ENCODE data around the gene C5orf58. TPM values are rescaled to one million over a fixed set of nuclear protein-coding genes. Genes with fewer than 3 reads are reported as not detected.

C5orf58 gene
- not detected in 2 replicates for total RNA-seq

DNA sequence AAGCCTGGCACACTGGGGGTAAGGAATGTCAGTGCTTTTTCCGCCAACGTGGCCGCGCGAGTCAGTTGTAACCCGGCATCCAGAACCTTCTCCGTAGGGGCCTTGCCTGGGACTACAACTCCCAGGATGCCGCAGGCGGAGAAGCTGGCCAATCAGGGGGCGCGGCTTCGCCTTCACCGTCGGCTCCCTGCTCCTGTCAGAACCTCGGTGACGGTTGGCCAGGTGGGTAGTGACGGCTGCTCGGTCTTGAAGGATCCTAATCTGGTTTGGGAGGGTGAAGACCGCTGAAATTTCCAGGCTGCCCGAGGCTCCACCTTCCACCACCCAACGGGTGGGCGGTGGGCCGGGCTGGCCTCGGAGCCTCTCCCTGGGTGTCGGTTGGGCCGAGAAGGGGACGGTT is at the start of gene C5orf58:
Gene C5orf58 (plus strand): TSS at position 200 of the 400 bp plus-strand sequence. CDS start 1,992 bp downstream, outside the sequence.

Other genes starting within 250 kb of the C5orf58 start
- not detected in 2 replicates for gene FOXI1, start 127.1 kb upstream of the C5orf58 start, total RNA-seq
- 8.8 and 9.4 TPM in 2 replicates for gene LCP2, start 64.8 kb downstream of the C5orf58 start, total RNA-seq
- 0.30 TPM in 1 of 2 replicates, not detected in the other for gene KCNMB1, start 156.4 kb downstream of the C5orf58 start, total RNA-seq